ENCODE results near the gene RPTOR.

RPTOR gene

DNA sequence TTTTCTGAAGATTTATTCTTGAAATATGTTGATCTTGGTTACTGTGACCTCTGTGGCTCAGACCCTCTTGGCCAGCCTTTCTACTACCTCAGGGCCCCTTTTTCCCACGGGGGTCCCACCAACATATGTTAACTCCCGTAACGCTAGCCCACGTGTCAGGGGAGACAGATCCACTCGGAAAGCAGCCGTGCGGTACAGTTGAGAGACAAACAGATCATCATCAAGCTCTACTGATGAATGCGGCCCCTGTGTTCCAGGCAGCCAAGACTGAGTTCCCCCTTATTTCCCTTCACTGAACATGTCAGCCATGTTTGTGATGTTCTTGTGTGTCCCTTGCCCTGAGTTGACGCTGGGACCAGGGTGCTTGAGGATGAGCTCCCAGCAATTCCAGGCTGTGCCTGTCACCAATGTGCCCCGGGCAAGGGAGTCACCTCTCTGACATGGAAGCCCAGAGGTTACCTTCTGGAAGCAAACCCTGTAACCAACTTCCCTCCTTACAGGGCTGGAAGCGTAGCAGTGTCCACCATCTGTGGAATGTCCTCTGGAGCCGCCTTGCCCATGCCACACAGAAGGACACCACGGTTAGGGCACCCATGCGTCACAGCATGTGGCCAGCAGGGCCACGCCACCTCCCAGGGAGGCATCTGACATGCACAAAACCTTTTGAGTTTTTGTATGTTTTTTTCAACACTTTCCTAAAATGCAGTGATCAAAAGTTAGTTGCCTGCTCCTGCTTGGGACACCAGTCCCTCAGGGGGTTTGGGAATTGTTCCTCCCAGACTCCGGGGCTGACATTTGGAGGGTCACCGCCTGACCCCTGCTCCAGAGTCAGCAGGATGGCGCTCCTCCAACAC lies 253.3 kb downstream of the RPTOR start:
- DNase-seq (ENCODE audit: extremely low spot score): no peak
- TF ChIP-seq, protein P1, sequence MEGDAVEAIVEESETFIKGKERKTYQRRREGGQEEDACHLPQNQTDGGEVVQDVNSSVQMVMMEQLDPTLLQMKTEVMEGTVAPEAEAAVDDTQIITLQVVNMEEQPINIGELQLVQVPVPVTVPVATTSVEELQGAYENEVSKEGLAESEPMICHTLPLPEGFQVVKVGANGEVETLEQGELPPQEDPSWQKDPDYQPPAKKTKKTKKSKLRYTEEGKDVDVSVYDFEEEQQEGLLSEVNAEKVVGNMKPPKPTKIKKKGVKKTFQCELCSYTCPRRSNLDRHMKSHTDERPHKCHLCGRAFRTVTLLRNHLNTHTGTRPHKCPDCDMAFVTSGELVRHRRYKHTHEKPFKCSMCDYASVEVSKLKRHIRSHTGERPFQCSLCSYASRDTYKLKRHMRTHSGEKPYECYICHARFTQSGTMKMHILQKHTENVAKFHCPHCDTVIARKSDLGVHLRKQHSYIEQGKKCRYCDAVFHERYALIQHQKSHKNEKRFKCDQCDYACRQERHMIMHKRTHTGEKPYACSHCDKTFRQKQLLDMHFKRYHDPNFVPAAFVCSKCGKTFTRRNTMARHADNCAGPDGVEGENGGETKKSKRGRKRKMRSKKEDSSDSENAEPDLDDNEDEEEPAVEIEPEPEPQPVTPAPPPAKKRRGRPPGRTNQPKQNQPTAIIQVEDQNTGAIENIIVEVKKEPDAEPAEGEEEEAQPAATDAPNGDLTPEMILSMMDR (IDR thresholded peaks at IDR 0.05; ENCODE audit: control extremely low read depth, extremely low read depth, low read depth, missing control alignments): no peak
- ChIA-PET CTCF (interaction anchor here (0.8 kb wide), 1 partner anchor 19 kb away, joined by 3 read pairs; no protein-coding TSS in a partner anchor), POLR2A (no interaction called here)

DNA sequence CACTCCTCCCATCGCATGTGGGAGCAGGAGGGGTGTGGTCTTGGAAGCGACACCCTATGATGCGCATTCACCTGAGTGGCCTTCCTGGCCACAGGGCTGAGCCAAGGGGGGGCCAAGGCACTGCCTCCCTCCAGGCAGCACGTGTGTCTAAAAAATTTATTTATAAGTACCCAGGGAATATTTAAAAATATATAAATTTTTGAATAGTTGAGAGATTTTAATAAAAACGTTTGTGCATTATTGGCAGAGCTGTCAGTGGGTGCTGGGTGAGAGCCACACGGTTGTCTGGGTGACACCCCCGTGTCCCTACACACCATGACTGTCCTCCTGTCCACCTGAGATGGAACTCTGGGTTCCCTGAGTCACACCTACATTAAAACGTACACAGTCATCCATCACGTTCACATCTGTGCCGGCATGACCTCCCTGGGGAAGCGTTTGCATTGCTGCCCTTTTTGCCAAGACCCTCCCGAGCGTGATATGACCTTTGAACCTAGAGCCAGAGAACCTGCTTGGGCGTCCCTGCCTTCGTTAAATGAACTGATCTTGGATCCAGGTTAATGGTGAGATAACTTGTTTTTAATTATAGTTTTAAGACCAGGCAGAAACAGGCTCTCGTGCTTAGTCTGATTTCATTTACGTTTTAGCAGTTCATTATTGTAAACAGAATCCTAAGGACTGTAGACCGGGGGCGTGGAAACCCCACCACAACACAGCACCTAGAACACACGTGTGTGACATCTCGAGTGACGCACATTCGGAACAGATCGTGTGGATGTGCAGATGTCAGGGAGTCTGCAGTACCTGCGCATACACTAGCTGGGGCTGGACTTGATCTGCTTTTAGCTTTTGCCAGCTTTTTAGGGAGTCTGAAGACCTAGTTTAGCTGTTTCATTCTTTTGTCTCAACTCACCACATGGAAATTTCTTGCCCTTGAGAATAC lies 254.2 kb downstream of the RPTOR start:
- no peak for DNase-seq (ENCODE audit: extremely low spot score)
- TF ChIP-seq, protein P1 (IDR thresholded peaks at IDR 0.05; ENCODE audit: control extremely low read depth, extremely low read depth, low read depth, missing control alignments): no peak
- CTCF ChIA-PET: interaction anchor here (1.4 to 2.3 kb wide), 2 partner anchors 8 to 14 kb away, joined by 3 to 6 read pairs; no protein-coding TSS in a partner anchor
- POLR2A ChIA-PET: no interaction called here

DNA sequence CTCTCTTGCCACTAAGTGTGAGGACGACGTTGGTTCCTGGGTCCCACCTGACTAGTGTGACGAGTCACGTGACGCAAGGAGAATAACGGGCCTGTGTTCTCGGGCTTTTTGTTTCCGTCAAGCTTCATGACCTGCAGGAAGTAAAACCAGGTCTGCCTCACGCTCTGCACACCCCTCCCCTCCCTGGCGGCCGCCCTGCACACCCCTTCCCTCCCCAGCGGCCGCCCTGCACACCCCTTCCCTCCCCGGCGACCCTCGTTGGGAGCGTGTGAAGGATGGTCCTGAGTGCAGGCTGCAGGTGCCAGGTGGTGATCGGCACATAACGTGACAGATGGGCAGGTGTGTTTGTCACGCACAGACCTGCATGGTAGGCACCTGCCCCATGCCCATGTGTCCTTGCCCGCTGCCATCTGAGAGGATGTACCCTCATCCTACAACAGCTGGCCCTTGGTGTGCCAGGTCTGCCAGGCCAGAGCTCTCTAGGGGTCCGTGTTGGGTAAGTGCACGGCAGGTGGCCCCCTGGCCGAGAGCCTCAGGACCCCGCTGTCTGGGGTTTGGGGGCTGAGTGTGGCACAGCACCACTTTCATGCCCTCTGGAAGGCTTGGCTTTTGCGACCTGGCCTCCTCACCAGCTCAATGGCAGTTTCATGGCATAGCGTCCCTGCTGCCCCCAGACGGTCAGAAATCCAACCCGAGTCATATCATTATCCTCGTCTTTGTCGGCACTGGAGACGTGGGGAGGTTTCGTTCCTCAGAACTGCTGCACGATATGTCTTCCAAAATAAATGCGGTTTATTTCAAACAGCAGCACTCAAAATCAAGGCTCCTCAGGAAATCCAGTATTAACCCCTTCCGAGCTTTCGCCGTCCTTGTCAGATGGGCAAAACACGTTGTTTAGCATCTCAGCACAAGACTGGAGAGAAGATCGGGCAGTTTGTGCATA lies 255.2 kb downstream of the RPTOR start:
- CTCF ChIA-PET: interaction anchor here (1.3 to 2.3 kb wide), 4 partner anchors 9 to 150 kb away, joined by 3 to 6 read pairs (median 4); no protein-coding TSS in a partner anchor

DNA sequence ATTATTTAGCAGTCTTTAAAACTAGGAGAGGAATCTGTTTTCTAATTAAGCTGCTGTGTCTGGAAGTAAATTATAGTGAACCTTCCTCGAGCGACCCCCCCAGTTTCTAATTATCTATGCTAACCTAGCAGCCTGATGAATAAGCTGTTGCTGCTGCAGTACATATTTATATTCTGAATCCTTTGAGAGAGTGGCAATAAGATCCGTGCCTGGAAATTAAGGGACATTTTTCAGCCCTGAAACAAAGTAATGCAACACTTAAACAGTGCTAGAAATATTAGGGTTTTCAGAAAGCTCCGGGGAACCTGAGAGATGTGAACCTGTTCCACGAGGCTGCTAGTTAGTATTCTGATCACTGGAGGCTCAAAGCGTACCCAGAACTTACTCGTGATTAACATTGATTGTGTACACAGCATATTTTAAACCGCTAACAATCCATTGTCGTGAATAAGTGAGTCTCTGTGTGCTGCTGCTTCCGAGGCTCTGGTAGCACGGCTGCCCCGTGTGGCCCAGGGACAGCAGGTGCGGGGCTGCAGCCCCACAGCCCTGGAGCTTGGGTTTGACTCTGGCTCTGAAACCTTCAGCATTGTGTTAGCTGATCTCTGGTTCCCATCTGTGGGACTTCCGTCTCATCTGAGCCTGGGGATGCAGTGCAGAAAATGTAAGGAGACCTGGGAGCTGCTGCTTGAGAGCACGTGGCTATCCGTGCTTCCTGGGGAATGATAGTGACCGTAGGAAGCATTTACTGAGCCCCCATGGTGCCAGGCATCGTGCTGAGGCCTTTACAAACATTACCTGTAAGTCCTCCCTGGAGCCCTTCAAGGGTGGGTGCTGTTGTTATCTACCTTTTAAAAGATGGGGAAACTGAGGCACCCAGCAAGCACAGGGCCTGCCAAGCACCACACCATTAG lies 256.1 kb downstream of the RPTOR start:
- TF ChIP-seq, protein P1 (IDR thresholded peaks at IDR 0.05; ENCODE audit: control extremely low read depth, extremely low read depth, low read depth, missing control alignments): no peak
- no peak for DNase-seq (ENCODE audit: extremely low spot score)
- ChIA-PET POLR2A (no interaction called here), CTCF (interaction anchor here (0.9 to 2.3 kb wide), 4 partner anchors 10 to 151 kb away, joined by 3 to 6 read pairs (median 4); no protein-coding TSS in a partner anchor)

More for the DNA sequence above, 255.2 kb downstream of the RPTOR start:
- TF ChIP-seq, protein P1 (IDR thresholded peaks at IDR 0.05; ENCODE audit: control extremely low read depth, extremely low read depth, low read depth, missing control alignments): no peak
- POLR2A ChIA-PET: no interaction called here
- DNase-seq (ENCODE audit: extremely low spot score): no peak

DNA sequence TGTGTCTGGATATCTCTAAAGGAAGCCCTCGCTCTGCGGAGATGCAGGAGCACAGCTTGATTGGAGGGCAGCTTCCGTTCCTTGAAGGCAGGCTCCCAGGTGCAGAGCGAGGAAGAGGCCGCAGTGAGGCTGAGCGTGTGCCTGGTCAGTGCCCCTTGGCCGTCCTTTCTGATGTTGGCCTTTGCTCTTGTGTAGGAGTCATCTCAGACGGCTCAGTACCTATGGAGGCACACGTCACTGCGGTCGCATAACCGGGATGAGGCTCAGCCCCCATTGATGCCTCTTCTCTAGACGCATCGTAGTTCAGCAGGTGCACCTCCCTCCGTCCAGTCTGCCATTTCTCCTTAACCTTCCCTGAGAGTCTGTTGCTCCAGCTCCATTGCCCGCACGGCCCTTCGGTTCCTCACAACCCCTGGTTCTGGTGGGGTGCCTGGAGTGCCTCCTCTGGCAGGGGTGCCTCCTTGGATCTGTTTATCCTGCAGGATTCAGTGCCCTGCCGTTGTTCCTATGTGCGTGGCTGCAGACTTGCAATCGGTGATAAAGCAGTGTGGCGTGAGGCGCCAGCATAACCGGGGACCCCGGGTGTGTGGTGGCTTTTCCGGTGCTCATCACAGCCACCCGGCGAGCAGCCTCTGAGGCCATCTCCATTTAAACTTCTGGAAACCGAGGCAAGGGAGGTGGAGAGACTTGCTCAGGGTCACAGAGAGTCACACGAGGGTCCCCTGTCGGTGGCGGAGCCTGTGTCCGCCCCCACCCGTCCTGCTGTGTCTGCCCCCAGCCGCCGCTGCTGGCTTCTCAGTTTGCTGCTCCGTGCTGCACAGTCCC lies 258.2 kb downstream of the RPTOR start:
- DNase-seq (ENCODE audit: extremely low spot score): no peak
- ChIA-PET POLR2A (no interaction called here), CTCF (no interaction called here)
- TF ChIP-seq, protein P1 (IDR thresholded peaks at IDR 0.05; ENCODE audit: control extremely low read depth, extremely low read depth, low read depth, missing control alignments): no peak

Data from GM10248 (cell line).